ENCODE results near the gene NUDT19.
"Not testable (repeated sequence)": the region's sequence is repeated elsewhere in the genome, so short reads cannot be mapped to it uniquely, and the experiment has no call there.

The NUDT19 gene

DNA sequence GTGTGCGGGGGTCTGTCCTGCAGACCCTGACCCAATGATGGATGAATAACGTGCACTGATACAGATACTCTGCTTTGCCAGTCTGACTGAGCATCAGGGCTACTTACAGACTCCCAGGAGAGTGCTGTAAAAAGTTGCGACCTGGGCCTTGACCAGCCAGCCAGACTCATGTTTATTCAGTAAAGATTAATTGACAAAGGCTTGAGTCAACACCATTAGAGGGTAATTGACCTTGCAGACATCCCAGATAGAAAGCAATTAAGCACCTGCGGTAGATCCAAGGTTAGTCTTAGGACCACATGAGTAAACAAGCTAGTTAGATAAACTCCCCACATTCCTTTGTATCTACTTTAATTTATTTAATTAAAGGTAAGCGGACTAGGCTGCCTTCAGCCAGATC, 10.4 kb downstream of the NUDT19 start:
- H3K27ac ChIP-seq, result peak overlapping the region; percentile 61
- no peak for TF ChIP-seq ZFX (IDR thresholded peaks at IDR 0.05)
- TF ChIP-seq, protein P1, sequence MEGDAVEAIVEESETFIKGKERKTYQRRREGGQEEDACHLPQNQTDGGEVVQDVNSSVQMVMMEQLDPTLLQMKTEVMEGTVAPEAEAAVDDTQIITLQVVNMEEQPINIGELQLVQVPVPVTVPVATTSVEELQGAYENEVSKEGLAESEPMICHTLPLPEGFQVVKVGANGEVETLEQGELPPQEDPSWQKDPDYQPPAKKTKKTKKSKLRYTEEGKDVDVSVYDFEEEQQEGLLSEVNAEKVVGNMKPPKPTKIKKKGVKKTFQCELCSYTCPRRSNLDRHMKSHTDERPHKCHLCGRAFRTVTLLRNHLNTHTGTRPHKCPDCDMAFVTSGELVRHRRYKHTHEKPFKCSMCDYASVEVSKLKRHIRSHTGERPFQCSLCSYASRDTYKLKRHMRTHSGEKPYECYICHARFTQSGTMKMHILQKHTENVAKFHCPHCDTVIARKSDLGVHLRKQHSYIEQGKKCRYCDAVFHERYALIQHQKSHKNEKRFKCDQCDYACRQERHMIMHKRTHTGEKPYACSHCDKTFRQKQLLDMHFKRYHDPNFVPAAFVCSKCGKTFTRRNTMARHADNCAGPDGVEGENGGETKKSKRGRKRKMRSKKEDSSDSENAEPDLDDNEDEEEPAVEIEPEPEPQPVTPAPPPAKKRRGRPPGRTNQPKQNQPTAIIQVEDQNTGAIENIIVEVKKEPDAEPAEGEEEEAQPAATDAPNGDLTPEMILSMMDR (conservative IDR thresholded peaks at IDR 0.05), result no peak

GRCh38 chr19:32704006-32704405, 12.4 kb downstream of the NUDT19 start:
- not testable (repeated sequence) for H3K27ac ChIP-seq

GRCh38 chr19:32708457-32708856, 16.8 kb downstream of the NUDT19 start:
- H3K27ac ChIP-seq, result no peak overlapping the region
- TF ChIP-seq, protein P1 (conservative IDR thresholded peaks at IDR 0.05), result no peak
- no peak for TF ChIP-seq ZFX (IDR thresholded peaks at IDR 0.05)

- no peak overlapping the region for H3K27ac ChIP-seq
- TF ChIP-seq ZFX (IDR thresholded peaks at IDR 0.05), result no peak
- TF ChIP-seq, protein P1 (conservative IDR thresholded peaks at IDR 0.05), result no peak
These were observed 17.4 kb downstream of the NUDT19 start for GRCh38 chr19:32709032-32709431.

DNA sequence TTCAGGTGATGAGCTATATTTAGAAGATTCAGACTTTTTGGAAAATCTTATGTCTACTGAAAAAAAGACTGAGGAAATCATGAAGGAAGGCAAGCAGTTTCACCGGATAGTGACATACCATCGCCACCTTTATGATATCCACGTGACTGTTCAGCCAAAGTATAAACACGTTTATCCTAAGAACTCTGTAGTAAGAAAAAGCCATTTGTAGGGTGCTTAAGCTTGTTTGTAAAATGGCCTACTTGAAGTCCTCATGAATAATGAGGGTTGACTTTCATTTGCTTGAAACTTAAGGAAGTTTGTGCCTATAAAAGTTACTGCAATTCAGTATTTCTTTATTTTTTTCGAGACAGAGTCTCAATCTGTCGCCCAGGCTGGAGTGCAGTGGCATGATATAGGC, 20.1 kb downstream of the NUDT19 start:
- no peak for TF ChIP-seq ZFX (IDR thresholded peaks at IDR 0.05)
- TF ChIP-seq, protein P1 (conservative IDR thresholded peaks at IDR 0.05), result no peak
- no peak overlapping the region for H3K27ac ChIP-seq

- H3K27ac ChIP-seq, result peak overlapping the region; percentile 86; the same call in 1 of the 2 replicates
These were observed 24.6 kb downstream of the NUDT19 start for GRCh38 chr19:32716203-32716602.

- H3K27ac ChIP-seq, result peak overlapping the region; percentile 86
- TF ChIP-seq ZFX (IDR thresholded peaks at IDR 0.05), result no peak
- TF ChIP-seq, protein P1 (conservative IDR thresholded peaks at IDR 0.05), result no peak
These were observed 25.9 kb downstream of the NUDT19 start for GRCh38 chr19:32717496-32717895.

- TF ChIP-seq ZFX (IDR thresholded peaks at IDR 0.05), result no peak
- TF ChIP-seq, protein P1 (conservative IDR thresholded peaks at IDR 0.05), result no peak
- H3K27ac ChIP-seq, result peak overlapping the region; percentile 86
These were observed 26.7 kb downstream of the NUDT19 start for GRCh38 chr19:32718286-32718685.
